ENCODE measurements around the gene CD63.
A peak's percentile ranks its signal among the peaks of the same experiment; 100 is the strongest.

CD63 gene

GRCh38 chr12:55704824-55705718, 23.7 kb downstream of the CD63 start:
- no peak for DNase-seq

- peak in 2 of 14 donors; percentile 38 to 39 for DNase-seq
These were observed 24.7 kb downstream of the CD63 start for GRCh38 chr12:55703901-55704761.

- peak in 5 of 14 donors; percentile 17 to 38 (median 35) for DNase-seq
These were observed 25.5 kb downstream of the CD63 start for GRCh38 chr12:55703288-55703687.

GRCh38 chr12:55702861-55703260, 25.9 kb downstream of the CD63 start:
- DNase-seq = no peak

GRCh38 chr12:55700255-55701018, 28.4 kb downstream of the CD63 start:
- DNase-seq = no peak

- no peak for DNase-seq
These were observed 29.2 kb downstream of the CD63 start for GRCh38 chr12:55699471-55700055.

- DNase-seq = no peak
These were observed 29.8 kb downstream of the CD63 start for GRCh38 chr12:55698965-55699364.

- DNase-seq = no peak
These were observed 30.4 kb downstream of the CD63 start for GRCh38 chr12:55698241-55698955.

GRCh38 chr12:55697686-55698085, 31.1 kb downstream of the CD63 start:
- no peak for DNase-seq

- DNase-seq = no peak
These were observed 31.9 kb downstream of the CD63 start for GRCh38 chr12:55696796-55697462.

GRCh38 chr12:55696141-55696540, 32.7 kb downstream of the CD63 start:
- no peak for DNase-seq

- no peak for DNase-seq
These were observed 33.5 kb downstream of the CD63 start for GRCh38 chr12:55695349-55695748.

GRCh38 chr12:55694651-55695050, 34.2 kb downstream of the CD63 start:
- DNase-seq = no peak

- DNase-seq = no peak
These were observed 34.7 kb downstream of the CD63 start for GRCh38 chr12:55694188-55694515.

GRCh38 chr12:55693323-55694187, 35.3 kb downstream of the CD63 start:
- no peak for DNase-seq

GRCh38 chr12:55692631-55693322, 36.0 kb downstream of the CD63 start:
- no peak for DNase-seq

- no peak for DNase-seq
These were observed 39.8 kb downstream of the CD63 start for GRCh38 chr12:55688716-55689655.

GRCh38 chr12:55687746-55688145, 41.1 kb downstream of the CD63 start:
- no peak for DNase-seq

All from C1 segment of cervical spinal cord (tissue), 14 donors.